Endothelial cell of umbilical vein (primary cell): ENCODE measurements around the gene BIRC5. TPM values are rescaled to one million over a fixed set of nuclear protein-coding genes. Genes with fewer than 3 reads are reported as not detected.

Experiments used
- BruUV-seq: library from RNA; stranded (reverse); fragments of 400-500 nt; replicated peaks from 2 replicates; lab custom pipeline; 2021; lab: Mats Ljungman, UMichigan
- CTCF ChIA-PET: fragments of 300-600, 350-600 bp; sonication (Branson Sonifier 250); formaldehyde crosslinking; loops from one replicate; lab custom pipeline; 2021; ENCODE audit warnings: antibody characterized with exemption, inconsistent platforms; lab: Charles Lee
- POLR2A ChIA-PET: fragments of 300-600, 350-600 bp; sonication (Branson Sonifier 250); formaldehyde crosslinking; loops from one replicate; lab custom pipeline; 2021; ENCODE audit warnings: antibody characterized with exemption, inconsistent platforms; lab: Charles Lee
- DNase-seq: peaks from one replicate; pipeline ENCODE4 v3.0.0-alpha.2; 2011; ENCODE audit warnings: low read depth, low spot score
- FAIRE-seq: peaks from 2 replicates; lab custom pipeline; 2011; peaks lifted over from hg19 to GRCh38; lab: Jason Lieb, UNC
- H2AFZ ChIP-seq: 2 replicates; pipeline ENCODE4 v1.6.0; 2012; ENCODE audit warnings: low read depth, low read length, control low read depth, inconsistent platforms
- H3K27ac ChIP-seq: 2 replicates; pipeline ENCODE4 v1.5.1; 2011; ENCODE audit warnings: low read depth, mild to moderate bottlenecking, control low read depth, low read length, moderate library complexity; ENCODE audit not compliant: insufficient read depth
- H3K27me3 ChIP-seq, 2 experiments: 2 replicates each; pipeline versions ENCODE4 v1.6.0 to v1.6.1; 2011; ENCODE audit warnings: low read length in 2 of 2, mixed read lengths in 1 of 2; ENCODE audit not compliant: control insufficient read depth in 2 of 2, insufficient read depth in 2 of 2
- H3K36me3 ChIP-seq, 2 experiments: 2 replicates in 1 of 2; 3 replicates in 1 of 2; pipeline ENCODE4 v1.5.1; 2011; ENCODE audit warnings: low read length in 2 of 2, mild to moderate bottlenecking in 1 of 2, moderate library complexity in 1 of 2; ENCODE audit not compliant: control insufficient read depth in 2 of 2, insufficient read depth in 2 of 2; ENCODE audit errors: extremely low read depth in 1 of 2
- H3K4me1 ChIP-seq: 3 replicates; pipeline ENCODE4 v1.5.1; 2011; ENCODE audit warnings: mild to moderate bottlenecking, low read length; ENCODE audit not compliant: control insufficient read depth, insufficient read depth; ENCODE audit errors: extremely low read depth
- H3K4me2 ChIP-seq: 2 replicates; pipeline ENCODE4 v1.6.1; 2011; ENCODE audit warnings: low read length, control low read depth, mixed read lengths; ENCODE audit not compliant: insufficient read depth
- H3K4me3 ChIP-seq, 3 experiments: fragments of 200-600 bp in 1 of 3; sonication (generic), shearing (Covaris generic) in 1 of 3; replicated peaks in 1 of 3; 2 replicates each; pipeline ENCODE4 v1.5.1; 2011 to 2016; ENCODE audit warnings: control low read depth in 3 of 3, low read length in 3 of 3, mild to moderate bottlenecking in 2 of 3, inconsistent platforms in 1 of 3, low read depth in 1 of 3, moderate library complexity in 1 of 3; ENCODE audit not compliant: insufficient read depth in 1 of 3
- H3K79me2 ChIP-seq: 2 replicates; pipeline ENCODE4 v1.6.0; 2012; ENCODE audit warnings: low read length, inconsistent platforms; ENCODE audit not compliant: control insufficient read depth, insufficient read depth
- H3K9ac ChIP-seq: replicated peaks from 2 replicates; pipeline ENCODE3; 2011; ENCODE audit warnings: low read length, control low read depth; ENCODE audit not compliant: insufficient read depth; ENCODE audit errors: extremely low read depth
- H3K9me1 ChIP-seq: replicated peaks from 3 replicates; pipeline ENCODE4 v1.6.0; 2011; ENCODE audit warnings: mild to moderate bottlenecking, low read length; ENCODE audit not compliant: control insufficient read depth, insufficient read depth; ENCODE audit errors: extremely low read depth
- H3K9me3 ChIP-seq: replicated peaks from 2 replicates; pipeline ENCODE4 v1.5.1; 2012; ENCODE audit warnings: low read length, inconsistent platforms; ENCODE audit not compliant: control insufficient read depth, insufficient read depth
- H4K20me1 ChIP-seq: replicated peaks from 2 replicates; pipeline ENCODE3; 2011; ENCODE audit warnings: mild to moderate bottlenecking, low read length; ENCODE audit not compliant: control insufficient read depth, insufficient read depth; ENCODE audit errors: extremely low read depth
- CTCF ChIP-seq, 2 donors: IDR thresholded peaks; 1 replicate in 1 of 2; 2 replicates in 1 of 2; pipeline ENCODE4 v1.5.1; 2011; ENCODE audit warnings: low read length in 2 of 2, mild to moderate bottlenecking in 2 of 2, moderate library complexity in 2 of 2, control low read depth in 1 of 2, inconsistent platforms in 1 of 2, low read depth in 1 of 2; ENCODE audit not compliant: insufficient read depth in 1 of 2; ENCODE audit errors: extremely low read depth in 1 of 2
- EZH2 ChIP-seq: IDR thresholded peaks from 2 replicates; pipeline ENCODE4 v1.6.1; 2012; ENCODE audit warnings: borderline replicate concordance, low read depth, mild to moderate bottlenecking, moderate library complexity, low read length, inconsistent platforms; ENCODE audit not compliant: severe bottlenecking
- FOS ChIP-seq: IDR thresholded peaks from 2 replicates; pipeline ENCODE4 v1.6.1; 2011; ENCODE audit warnings: mild to moderate bottlenecking, low read length, moderate library complexity, borderline replicate concordance; ENCODE audit not compliant: insufficient read depth
- GATA2 ChIP-seq: IDR thresholded peaks from 2 replicates; pipeline ENCODE4 v1.7.0; 2011; ENCODE audit warnings: low read depth, mild to moderate bottlenecking, moderate library complexity, mixed read lengths, low read length; ENCODE audit not compliant: insufficient read length, insufficient read depth
- JUN ChIP-seq: IDR thresholded peaks from 2 replicates; pipeline ENCODE4 v1.6.1; 2011; ENCODE audit warnings: borderline replicate concordance, low read depth; ENCODE audit not compliant: insufficient read length, insufficient read depth
- MYC ChIP-seq: IDR thresholded peaks from one replicate; pipeline ENCODE4 v1.6.1; 2011; ENCODE audit warnings: mild to moderate bottlenecking, low read depth, low read length
- POLR2A ChIP-seq: IDR thresholded peaks from 2 replicates; pipeline ENCODE4 v1.6.1; 2012; ENCODE audit warnings: low read depth, mild to moderate bottlenecking, control low read depth, low read length
- POLR2AphosphoS5 ChIP-seq: IDR thresholded peaks from 2 replicates; pipeline ENCODE4 v1.6.1; 2012; ENCODE audit warnings: low read depth, mild to moderate bottlenecking, control low read depth, low read length, moderate library complexity; ENCODE audit not compliant: insufficient read depth
- dilution Hi-C: fragments of 300-500 bp; cut with MboI; formaldehyde crosslinking; loops from one replicate; pipeline ENCODE4 v1.15.0; 2019; ENCODE audit warnings: low sequenced_read_pairs; ENCODE audit not compliant: extremely low pct_ligation_motif_present
- intact Hi-C: fragments of 100-400 bp; cut with micrococcal nuclease; formaldehyde crosslinking; loops from one replicate; pipeline ENCODE4 v1.10.0; 2022
- polyA plus RNA-seq, 4 experiments: library from polyadenylated mRNA; depleted of rRNA in 3 of 4; stranded (reverse) in 3 of 4; unstranded in 1 of 4; fragments of >200 nt; gene quantifications; 2 replicates each; pipeline versions ENCODE4 v1.2.1 to v1.2.3, GENCODE V29; 2011 to 2012; ENCODE audit warnings: missing spikeins in 1 of 4
- total RNA-seq: library from RNA; stranded (reverse); gene quantifications from 2 replicates; pipeline ENCODE4 v1.2.3, GENCODE V29; 2021
- TF ChIP-seq, protein P1 (sequence below): IDR thresholded peaks from 2 replicates; pipeline ENCODE4 v1.6.1; 2011; ENCODE audit not compliant: insufficient read depth, insufficient read length

Gene BIRC5
- total and polyA plus RNA-seq, 2 donors (not counting 3 experiments of a cell fraction or from before 2014, with no cell fraction given), result 32.8 to 74.6 TPM

DNA sequence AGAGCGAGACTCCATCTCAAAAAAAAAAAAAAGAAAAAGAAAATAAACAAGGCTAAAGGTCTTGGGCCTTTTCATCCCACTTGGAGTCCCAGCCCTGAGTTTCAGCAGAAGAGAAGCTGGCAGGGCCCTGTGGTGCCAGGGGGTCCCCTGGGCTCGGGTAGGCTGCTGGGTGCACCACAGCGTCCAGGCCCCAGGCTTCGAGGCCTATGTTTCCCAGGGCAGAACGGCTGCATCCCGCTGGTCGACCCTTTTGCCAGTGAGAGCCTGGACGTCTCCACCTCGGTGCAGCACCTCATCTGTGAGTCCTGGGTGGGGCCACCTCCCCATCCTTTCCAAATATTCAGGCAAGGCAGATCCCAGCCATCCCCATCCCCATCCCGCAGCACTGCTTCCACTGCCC is 19.6 kb downstream of the BIRC5 start:
- Histone ChIP-seq H3K4me3 (no peak overlapping the region), H2AFZ (no peak overlapping the region), H3K9me3 (no peaks in the 10 kb centered on the region), H4K20me1 (no peaks in the 10 kb centered on the region), H3K27ac (no peak overlapping the region), H3K27me3 (peaks cover 21 to 25% of the 10 kb centered on the region in 2 experiments), H3K9me1 (no peaks in the 10 kb centered on the region), H3K9ac (no peak overlapping the region), H3K4me2 (no peak overlapping the region), H3K36me3 (no peaks in the 10 kb centered on the region), H3K79me2 (no peaks in the 10 kb centered on the region), H3K4me1 (peaks cover 3% of the 10 kb centered on the region)
- BruUV-seq, result no TSS peak
- ChIA-PET POLR2A (no interaction called here), CTCF (no interaction called here)
- FAIRE-seq (no peak), DNase-seq (no peak)
- intact Hi-C loops (no loop called here), dilution Hi-C loops (no loop called here)
- no peak for TF ChIP-seq CTCF (IDR thresholded peaks at IDR 0.05; ENCODE audit: extremely low read depth in 1 of 2, insufficient read depth in 1 of 2, low read depth in 1 of 2, low read length in 2 of 2)
- no peak for TF ChIP-seq POLR2A
- TF ChIP-seq MYC, result no peak

DNA sequence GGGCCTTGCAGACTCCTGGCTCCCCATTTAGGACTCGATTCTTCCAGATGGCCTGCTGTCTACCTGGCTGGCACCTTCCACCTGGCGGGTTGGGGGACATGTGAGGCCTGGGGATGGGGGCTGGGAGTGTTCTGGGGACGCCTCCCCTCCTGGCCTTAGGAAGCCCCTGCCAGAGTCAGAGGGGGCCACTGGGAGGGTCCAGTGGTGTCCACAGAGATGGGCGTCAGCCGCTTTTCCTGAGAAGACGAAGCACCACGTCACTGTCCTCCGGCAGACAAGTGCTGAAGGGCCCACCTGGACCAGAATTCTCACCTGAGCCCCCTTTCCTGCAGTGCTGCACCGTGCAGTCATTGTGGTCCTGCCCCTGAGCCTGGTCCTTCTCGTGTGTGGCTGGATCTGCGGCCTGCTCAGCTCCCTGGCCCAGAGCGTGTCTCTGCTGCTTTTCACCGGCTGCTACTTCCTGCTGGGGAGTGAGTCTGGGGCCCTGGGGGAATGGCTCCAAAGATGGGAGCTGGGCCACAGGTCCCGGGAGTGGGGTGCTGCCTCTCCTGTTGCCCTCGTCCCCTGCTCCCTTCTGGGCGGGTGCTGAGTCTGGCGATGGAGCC is 20.3 kb downstream of the BIRC5 start:
- Histone ChIP-seq H3K27ac (no peak overlapping the region), H3K4me1 (peaks cover 3% of the 10 kb centered on the region), H3K4me3 (no peak overlapping the region), H2AFZ (no peak overlapping the region), H3K9ac (no peak overlapping the region), H4K20me1 (no peaks in the 10 kb centered on the region), H3K27me3 (peaks cover 21 to 25% of the 10 kb centered on the region in 2 experiments), H3K9me3 (no peaks in the 10 kb centered on the region), H3K79me2 (no peaks in the 10 kb centered on the region), H3K9me1 (no peaks in the 10 kb centered on the region), H3K36me3 (no peaks in the 10 kb centered on the region), H3K4me2 (no peak overlapping the region)
- TF ChIP-seq EZH2 (no peak), JUN (no peak), MYC (no peak), CTCF (IDR thresholded peaks at IDR 0.05; ENCODE audit: extremely low read depth in 1 of 2, insufficient read depth in 1 of 2, low read depth in 1 of 2, low read length in 2 of 2) (no peak), FOS (no peak), GATA2 (no peak), POLR2A (no peak), POLR2AphosphoS5 (no peak)
- TF ChIP-seq, protein P1, sequence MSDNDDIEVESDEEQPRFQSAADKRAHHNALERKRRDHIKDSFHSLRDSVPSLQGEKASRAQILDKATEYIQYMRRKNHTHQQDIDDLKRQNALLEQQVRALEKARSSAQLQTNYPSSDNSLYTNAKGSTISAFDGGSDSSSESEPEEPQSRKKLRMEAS, result no peak
- no peak for FAIRE-seq
- ChIA-PET CTCF (interaction anchor here (1.2 to 1.8 kb wide), 2 partner anchors 11 to 17 kb away, joined by 3 to 9 read pairs; no protein-coding TSS in a partner anchor), POLR2A (no interaction called here)
- DNase-seq, result no peak
- dilution Hi-C loops, result no loop called here
- BruUV-seq, result no TSS peak
- intact Hi-C loops, result no loop called here
